NCI-H2196 (cell line): Measurements from ENCODE around the gene VTA1.
"Not testable (repeated sequence)": the region's sequence is repeated elsewhere in the genome, so short reads cannot be mapped to it uniquely, and the experiment has no call there.

Source experiments
- DNase-seq: peaks from one replicate; lab custom pipeline; 2025; ENCODE audit not compliant: unreplicated experiment; lab: John Stamatoyannopoulos, UW

VTA1 gene, protein sequence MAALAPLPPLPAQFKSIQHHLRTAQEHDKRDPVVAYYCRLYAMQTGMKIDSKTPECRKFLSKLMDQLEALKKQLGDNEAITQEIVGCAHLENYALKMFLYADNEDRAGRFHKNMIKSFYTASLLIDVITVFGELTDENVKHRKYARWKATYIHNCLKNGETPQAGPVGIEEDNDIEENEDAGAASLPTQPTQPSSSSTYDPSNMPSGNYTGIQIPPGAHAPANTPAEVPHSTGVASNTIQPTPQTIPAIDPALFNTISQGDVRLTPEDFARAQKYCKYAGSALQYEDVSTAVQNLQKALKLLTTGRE

GRCh38 chr6:142146828-142147662 is at the start of gene VTA1, which contains the start of gene NMBR:
Gene VTA1 (plus strand): TSS chr6:142147263. CDS start chr6:142147288, 25 bp downstream.
Gene NMBR (minus strand): TSS chr6:142147122. CDS start chr6:142088658, 58,464 bp downstream.
- peak; percentile 98 for DNase-seq

- DNase-seq: not testable (repeated sequence)
Observed at GRCh38 chr6:142104820-142105219, 42.2 kb upstream of the VTA1 start.

DNA sequence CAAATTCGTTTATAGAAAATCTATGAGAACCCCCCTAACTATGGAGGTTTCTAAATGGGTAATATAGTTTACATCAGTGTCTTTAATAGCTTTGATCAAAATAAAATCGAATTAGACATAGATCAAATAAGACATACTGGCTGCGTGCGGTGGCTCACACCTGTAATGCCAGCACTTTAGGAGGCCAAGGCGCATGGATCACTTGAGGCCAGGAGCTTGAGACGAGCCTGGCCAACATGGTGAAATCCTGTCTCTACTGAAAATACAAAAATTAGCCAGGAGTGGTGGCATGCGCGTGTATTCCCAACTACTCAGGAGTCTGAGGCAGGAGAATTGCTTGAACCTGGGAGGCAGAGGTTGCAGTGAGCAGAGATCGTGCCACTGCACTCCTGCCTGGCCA is 36.2 kb upstream of the VTA1 start:
- not testable (repeated sequence) for DNase-seq

- peak; percentile 72 for DNase-seq
Observed at GRCh38 chr6:142112451-142113061, 34.5 kb upstream of the VTA1 start.

GRCh38 chr6:142117366-142117765 is 29.7 kb upstream of the VTA1 start:
- no peak for DNase-seq

- no peak for DNase-seq
Observed at GRCh38 chr6:142118328-142118727, 28.7 kb upstream of the VTA1 start.

DNA sequence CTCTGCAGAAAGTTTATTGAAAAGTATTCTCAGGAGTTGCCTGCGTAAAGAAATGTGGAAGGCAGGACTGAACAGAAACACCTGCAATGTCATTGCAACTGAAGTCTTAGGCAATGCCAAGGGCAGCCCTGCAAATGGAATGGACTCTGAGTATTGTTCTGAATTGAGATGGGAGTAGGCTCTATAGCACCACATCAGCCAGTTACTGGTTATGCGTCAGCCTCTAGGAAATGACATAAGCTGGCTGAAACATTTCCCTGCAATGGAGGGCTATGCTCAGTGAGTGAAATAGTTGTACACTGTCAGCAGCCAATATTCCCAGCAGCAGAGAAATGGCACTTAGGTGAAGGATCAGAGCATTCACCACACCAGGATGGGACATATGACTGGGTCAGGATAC is 28.1 kb upstream of the VTA1 start:
- DNase-seq: no peak

DNA sequence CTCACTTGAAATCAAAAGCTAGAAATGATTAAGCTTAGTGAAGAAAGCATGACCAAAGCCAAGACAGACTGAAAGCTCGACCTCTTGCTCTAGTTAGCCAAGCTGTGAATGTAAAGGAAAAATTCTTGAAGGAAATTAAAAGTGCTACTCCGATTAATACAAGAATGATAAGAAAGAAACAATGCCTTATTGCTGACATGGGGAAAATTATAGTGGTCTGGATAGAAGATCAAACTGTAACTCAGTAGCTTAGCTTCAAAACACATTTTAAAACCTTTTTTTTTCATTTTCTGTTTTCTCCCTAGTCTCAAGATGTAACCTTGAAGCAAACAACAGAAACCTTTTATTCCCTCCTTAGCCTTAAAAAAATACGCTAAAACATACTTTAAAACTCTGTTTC is 25.7 kb upstream of the VTA1 start:
- DNase-seq: no peak

- DNase-seq: no peak
Observed at GRCh38 chr6:142130814-142131213, 16.2 kb upstream of the VTA1 start.

DNA sequence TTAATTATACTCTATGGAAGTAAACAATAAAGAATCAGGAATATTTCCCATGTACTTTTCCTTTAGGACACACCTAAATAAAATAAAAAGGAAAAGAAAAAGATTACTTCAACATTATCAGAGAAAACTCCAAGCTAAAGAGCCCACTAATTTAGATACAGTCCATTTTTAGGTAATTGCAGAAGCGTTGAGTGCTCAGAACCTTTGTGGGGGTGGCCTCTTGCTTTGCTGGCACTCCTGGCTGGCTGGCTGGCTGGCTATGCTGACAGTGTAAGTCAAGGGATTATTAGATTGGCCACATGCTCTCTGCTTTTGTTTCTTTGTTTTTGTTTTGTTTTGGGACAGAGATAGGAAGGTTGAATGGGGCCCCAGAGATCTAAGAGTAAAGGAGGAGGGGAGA is 14.4 kb upstream of the VTA1 start, which contains the start of gene GJE1:
GJE1 (plus strand) TSS at position 301 of the 400 bp plus-strand sequence. CDS start 234 bp downstream, outside the sequence.
- DNase-seq: no peak

DNA sequence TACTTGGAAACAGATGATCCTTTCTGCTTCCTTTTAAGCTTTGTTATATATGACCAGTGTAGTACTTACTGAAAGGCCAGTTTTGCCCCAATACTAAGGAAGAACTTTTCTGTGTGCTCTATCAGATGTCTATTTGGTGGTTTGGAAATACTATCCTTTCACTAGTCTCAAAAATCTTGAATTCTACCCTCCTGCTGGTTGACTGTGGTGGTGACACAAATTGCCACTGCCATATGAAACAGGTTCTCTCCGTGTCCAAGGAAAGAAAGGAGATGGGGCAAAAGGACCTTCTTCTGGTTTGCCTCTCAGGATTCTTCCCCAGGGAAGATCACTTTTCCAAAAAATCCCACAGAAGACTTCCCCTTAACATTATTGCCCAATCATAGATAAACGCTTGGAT is 8.2 kb upstream of the VTA1 start:
- DNase-seq: no peak

DNA sequence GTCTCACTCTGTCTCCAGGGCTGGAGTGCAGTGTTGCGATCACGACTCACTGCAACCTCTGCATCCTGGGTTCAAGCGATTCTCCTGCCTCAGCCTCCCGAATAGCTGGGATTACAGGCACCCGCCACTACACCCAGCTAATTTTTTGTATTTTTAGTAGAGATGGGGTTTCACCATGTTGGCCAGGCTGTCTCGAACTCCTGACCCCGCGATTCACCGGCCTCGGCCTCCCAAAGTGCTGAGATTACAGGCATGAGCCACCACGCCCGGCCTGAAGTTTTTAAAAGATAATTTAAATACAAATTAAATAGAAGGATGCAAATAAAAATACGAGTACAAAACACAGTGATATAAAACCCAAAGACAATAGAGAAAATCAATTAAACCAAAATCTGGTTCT is 5.5 kb upstream of the VTA1 start:
- not testable (repeated sequence) for DNase-seq

GRCh38 chr6:142152746-142153145 is 5.7 kb downstream of the VTA1 start:
- no peak for DNase-seq

DNA sequence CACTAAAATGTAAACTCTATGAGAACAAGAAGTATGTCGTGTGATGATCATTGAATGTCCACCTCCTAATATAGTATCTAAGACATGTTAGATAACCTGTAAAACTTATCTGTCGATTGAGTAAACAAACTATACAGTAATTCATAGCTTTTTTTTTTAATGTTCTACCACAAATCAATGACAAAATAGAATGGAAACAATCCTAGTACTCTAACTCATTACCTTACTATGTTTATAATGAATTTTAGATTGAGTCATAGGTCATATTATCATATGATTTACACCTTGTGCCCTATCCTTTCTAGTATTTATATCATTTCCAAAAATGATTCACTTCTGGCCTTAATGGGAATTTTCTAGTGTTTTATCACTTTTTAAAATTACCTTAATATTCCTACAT is 6.1 kb downstream of the VTA1 start:
- no peak for DNase-seq

GRCh38 chr6:142154336-142154735 is 7.3 kb downstream of the VTA1 start:
- DNase-seq: no peak

GRCh38 chr6:142155091-142155490 is 8.0 kb downstream of the VTA1 start:
- DNase-seq: no peak

- DNase-seq: peak; percentile 23
Observed at GRCh38 chr6:142155895-142156757, 9.1 kb downstream of the VTA1 start.

DNA sequence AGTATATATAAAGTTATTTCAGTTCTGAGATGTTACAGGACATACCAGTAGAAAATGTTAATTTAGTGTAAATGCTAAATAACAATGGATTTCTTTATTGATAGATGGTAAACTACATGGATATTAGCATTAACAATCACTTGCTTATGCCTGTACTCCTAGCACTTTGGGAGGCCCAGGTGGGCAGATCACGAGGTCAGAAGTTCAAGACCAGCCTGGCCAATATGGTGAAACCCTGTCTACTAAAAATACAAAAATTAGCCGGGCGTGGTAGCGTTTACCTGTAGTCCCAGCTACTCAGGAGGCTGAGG is 9.7 kb downstream of the VTA1 start:
- DNase-seq: not testable (repeated sequence)

- DNase-seq: no peak
Observed at GRCh38 chr6:142162780-142163179, 15.7 kb downstream of the VTA1 start.

DNA sequence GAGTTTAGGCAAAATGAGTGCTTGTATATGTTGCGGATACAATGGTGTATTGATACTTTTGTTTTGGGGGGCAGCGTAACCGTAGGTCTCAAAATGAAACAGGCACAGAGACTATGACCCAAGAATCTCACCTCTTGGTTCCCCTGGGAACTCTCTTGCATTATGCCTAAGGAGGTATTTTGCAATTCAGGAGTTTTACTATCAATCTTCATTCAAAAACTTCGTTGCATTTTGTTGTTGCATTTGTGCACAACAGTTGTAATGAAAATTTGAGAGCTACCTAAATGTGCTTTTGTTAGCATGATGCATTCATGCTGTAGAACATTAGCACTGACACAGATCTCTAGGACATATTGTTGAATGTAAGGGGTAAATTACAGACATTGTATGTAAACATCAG is 18.2 kb downstream of the VTA1 start:
- DNase-seq: no peak

GRCh38 chr6:142167071-142167470 is 20.0 kb downstream of the VTA1 start:
- DNase-seq: no peak
